HG03457 (cell line): ENCODE measurements around the gene PPIG.
"Not testable (repeated sequence)": the region's sequence is repeated elsewhere in the genome, so short reads cannot be mapped to it uniquely, and the experiment has no call there.

ENCODE experiments used
- ATAC-seq: cut with Tn5 transposase; IDR thresholded peaks from one replicate; pipeline ENCODE4 v1.9.1; 2021; ENCODE audit warnings: moderate number of reproducible peaks; ENCODE audit not compliant: unreplicated experiment

Gene PPIG

DNA sequence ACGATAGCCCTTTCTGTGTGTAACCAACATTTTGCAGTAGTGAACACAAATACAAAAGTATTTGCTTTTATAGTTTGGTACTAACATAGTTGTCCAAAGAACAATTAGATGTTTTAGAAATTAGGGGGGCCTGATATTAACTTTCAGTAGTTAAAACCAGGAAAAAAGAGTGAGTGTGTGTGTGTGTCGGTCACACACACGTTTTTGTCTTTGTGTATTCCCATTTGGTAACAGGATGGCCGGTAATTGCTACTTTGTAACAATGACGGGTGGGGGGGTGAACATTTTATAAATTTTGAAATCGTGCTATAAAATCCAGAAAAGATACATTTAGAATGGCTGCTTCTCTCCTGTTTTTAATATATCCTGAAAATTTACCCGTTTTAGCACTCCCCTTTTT, 1.5 kb downstream of the PPIG start:
- ATAC-seq = no peak

GRCh38 chr2:169590804-169591203, 6.7 kb downstream of the PPIG start:
- no peak for ATAC-seq

- not testable (repeated sequence) for ATAC-seq
Measured at GRCh38 chr2:169596546-169596945, 12.4 kb downstream of the PPIG start.

DNA sequence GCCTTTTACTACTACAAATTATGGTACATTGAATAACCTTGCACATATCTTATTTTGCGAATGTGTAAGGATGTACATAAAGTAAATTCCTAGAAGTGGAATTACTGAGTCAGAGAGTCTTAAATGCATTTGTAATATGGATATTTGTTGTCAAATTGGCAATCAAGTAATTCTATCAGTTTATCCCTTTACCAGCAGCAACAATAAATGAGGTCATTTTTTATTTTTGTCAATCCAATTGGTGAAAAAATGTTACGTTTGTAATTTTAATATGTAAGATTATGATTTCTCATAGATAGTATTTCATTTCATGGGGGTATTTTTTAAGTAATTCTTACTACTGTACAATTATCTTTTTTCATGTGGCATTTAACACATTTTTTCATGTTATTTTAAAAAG, 14.8 kb downstream of the PPIG start:
- ATAC-seq = no peak

GRCh38 chr2:169599568-169599967, 15.4 kb downstream of the PPIG start:
- no peak for ATAC-seq

DNA sequence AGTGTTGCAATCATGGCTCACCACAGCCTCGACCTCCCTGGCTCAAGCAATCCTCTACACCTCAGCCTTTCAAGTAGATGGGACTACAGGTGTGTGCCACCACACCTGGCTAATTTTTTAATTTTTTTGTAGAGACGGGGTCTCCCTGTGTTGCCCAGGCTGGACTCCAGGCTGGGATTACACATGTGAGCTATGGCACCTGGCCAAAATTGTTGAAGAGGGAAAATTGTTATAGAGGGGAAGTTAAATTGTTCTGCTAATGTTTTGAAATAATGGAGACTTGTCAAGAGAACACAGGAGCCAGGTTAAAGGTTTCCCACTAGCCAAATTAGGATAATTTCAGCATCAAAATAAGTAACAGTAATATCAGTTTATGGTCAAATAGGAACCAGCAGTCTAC, 25.1 kb downstream of the PPIG start:
- no peak for ATAC-seq

DNA sequence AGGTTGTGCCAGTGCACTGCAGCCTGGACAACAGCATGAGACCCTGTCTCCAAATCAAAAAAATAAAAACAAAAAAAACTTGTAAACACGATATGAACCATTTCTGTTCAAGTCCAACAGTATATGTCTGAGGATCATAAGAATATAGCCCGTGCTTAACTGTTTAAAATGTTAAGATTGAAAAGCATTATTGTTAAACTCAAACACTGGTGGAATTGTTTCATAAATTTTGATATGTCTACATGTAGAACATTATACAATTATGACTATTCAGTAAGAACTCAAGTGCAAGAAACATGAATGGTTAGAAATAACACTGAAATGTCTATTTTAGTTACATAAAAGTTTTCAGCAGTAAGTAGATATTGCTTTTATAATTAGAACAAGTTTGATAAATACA, 29.7 kb downstream of the PPIG start:
- ATAC-seq = no peak

DNA sequence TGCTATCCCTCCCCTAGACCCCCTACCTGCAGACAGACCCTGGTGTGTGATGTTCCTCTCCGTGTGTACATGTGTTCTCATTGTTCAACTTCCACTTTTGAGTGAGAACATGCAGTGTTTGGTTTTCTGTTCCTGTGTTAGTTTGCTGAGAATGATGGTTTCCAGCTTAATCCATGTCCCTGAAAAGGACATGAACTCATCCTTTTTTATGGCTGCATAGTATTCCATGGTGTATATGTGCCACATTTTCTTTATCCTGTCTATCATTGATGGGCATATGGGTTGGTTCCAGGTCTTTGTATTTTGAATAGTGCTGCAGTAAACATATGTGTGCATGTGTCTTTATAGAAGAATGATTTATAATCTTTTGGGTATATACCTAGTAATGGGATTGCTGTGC, 31.8 kb downstream of the PPIG start:
- ATAC-seq = not testable (repeated sequence)

DNA sequence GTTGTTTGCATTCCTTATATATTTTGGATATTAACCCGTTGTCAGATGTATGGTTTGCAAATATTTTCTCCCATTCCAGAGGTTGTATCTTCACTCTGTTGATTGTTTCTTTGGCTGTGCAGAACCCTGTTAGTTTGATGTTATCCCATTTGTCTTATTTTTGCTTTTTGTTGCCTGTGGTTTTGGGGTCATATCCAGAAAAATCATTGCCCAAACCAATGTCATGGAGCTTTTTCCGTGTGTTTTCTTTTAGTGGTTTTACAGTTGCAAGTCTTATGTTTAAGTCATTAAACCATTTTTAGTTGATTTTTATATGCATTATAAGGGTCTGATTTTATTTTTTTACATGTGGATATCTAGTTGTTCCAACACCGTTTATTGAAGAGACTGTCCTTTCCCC, 35.8 kb downstream of the PPIG start:
- no peak for ATAC-seq

GRCh38 chr2:169620509-169620908, 36.4 kb downstream of the PPIG start:
- no peak for ATAC-seq

DNA sequence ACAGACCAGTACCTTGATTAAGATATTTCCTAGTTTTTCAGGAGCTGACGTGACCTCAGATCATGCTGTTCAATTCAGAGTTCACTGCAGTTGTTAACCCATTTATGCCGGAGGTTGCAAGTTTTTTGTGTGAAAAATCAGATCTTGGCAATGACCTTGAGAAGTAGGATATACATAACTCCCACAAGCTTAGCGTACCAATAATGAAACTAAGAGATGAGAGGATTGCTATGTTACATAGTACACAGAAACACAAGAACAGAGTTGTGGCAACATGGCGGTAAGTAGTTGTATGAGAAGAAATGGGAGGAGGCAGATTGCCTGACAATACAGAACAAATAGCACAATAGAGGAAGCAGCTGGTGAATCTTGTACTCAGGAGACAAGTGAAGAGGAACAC, 39.1 kb downstream of the PPIG start:
- no peak for ATAC-seq

- no peak for ATAC-seq
Measured at GRCh38 chr2:169625781-169626180, 41.6 kb downstream of the PPIG start.

DNA sequence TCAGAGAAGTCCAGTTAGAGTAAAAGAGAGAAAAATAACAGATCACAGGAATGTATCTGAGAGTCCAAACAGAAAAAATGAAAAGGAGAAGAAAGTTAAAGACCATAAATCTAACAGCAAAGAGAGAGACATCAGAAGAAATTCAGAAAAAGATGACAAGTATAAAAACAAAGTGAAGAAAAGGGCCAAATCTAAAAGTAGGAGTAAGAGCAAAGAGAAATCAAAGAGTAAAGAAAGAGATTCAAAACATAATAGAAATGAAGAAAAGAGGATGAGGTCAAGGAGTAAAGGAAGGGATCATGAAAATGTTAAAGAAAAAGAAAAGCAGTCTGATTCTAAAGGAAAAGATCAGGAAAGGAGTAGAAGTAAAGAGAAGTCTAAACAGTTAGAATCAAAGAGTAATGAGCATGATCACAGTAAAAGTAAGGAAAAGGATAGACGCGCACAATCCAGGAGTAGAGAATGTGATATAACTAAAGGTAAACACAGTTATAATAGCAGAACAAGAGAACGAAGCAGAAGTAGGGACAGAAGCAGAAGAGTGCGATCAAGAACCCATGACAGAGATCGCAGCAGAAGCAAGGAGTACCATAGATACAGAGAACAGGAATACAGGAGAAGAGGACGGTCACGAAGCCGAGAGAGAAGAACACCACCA, 52.4 kb downstream of the PPIG start:
- ATAC-seq = no peak

DNA sequence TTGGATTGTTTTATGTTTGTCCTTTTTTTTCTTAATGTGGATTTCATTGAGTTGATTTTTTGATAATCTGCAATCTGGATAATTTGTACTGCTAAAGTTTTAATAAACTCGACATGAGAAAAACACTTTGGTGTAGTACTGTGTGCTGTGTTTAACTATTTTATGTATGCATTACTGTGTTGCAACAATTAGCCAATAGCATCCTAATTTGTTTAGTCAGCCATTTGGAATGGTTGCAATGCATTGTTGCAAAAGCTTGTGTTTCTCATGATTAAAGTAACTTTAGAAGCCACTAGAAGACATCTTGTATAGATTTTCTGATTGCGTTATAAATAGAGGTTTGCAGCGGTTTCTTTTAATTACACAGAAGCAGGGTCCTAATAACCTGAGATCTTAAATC, 53.5 kb downstream of the PPIG start:
- no peak for ATAC-seq

- no peak for ATAC-seq
Measured at GRCh38 chr2:169640104-169640503, 56.0 kb downstream of the PPIG start.

GRCh38 chr2:169641464-169641863, 57.3 kb downstream of the PPIG start:
- no peak for ATAC-seq

DNA sequence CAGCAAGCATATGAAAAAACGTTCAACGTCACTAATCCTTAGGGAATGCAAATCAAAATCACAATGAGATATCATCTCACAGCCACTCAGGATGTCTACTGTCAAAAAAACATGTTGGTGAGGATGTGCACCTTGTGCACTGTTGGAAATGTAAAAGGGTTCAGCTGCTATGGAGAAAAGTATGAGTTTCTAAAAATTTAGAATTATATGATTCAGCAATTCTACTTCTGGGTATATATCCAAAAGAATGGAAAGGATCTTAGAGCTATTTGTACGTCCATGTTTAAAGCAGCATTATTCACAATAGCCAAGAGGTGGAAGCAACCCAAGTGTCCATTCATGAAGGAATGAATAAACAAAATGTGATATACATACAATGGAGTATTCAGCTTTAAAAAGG, 60.0 kb downstream of the PPIG start:
- ATAC-seq = no peak

- ATAC-seq = no peak
Measured at GRCh38 chr2:169647496-169647895, 63.3 kb downstream of the PPIG start.

DNA sequence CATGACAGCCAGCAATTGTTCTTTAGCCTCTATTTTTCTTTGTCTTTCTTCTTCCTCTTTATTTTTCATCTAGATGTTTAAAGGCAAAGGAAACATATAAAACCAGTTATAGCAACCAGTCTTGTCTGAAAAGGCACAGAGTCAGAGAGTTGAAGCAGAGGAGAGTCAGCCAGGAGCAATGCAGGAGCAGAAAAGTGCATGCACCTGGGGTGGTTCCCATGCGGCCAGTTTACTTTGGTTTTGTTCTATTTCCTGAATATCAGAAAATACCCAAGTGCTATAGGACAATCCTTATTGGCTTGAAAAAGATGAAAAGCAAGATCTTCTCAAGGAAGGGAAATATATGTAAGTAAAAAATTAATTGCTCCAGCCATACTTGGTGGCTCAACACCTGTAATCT, 65.1 kb downstream of the PPIG start:
- ATAC-seq = no peak

DNA sequence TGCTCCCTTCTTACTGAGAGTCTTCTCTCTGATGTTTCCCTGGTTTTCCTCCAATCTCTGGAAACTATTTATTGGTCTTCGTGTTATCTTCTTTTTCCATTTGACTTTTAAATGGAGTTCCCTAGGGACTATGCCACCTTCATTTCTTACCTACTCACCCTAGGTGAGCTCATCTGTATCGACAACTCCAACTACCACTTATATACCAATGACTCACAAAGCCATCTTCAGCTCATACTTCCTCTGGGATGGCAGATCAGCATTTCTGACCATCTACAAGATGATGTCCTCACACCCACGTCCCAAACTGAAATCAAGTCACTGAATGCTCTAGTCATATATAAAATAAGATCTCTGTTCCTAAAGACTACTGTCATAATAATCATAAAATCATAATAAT, 69.5 kb downstream of the PPIG start:
- no peak for ATAC-seq

- ATAC-seq = no peak
Measured at GRCh38 chr2:169656164-169656563, 72.0 kb downstream of the PPIG start.

- no peak for ATAC-seq
Measured at GRCh38 chr2:169658877-169659276, 74.7 kb downstream of the PPIG start.

DNA sequence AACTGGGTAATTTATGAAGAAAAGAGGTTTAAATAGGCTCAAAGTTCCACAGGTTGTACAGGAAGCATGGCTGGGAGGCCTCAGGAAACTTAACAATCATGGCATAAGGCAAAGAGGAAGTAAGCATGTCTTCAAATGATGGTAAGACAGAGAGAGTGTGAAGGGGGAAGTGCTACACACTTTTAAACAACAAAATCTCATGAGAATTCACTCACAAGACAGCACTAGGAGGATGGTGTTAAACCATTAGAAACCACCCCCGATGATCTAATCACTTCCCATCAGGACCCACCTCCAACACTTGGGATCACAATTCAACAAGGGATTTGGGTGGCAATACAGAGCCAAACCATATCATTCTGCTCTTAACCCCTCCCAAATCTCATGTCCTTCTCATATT, 75.2 kb downstream of the PPIG start:
- no peak for ATAC-seq
